Esophagus muscularis mucosa (tissue), 4 donors: Measurements from ENCODE around the gene FBXO34. TPM values are rescaled to one million over a fixed set of nuclear protein-coding genes. Genes with fewer than 3 reads are reported as not detected.

Source experiments
- DNase-seq: peaks from one replicate; pipeline ENCODE4 v3.0.0-alpha.2; 2017; ENCODE audit errors: extremely low spot score
- H3K27ac ChIP-seq, 4 donors: fragments of 200-600 bp; sonication (generic); replicated peaks in 1 of 4; 1 replicate in 3 of 4; 2 replicates in 1 of 4; pipeline ENCODE4 v1.5.1; 2016 to 2019; ENCODE audit warnings: mild to moderate bottlenecking in 1 of 4
- H3K27me3 ChIP-seq, 4 donors: fragments of 200-600 bp; sonication (generic); one replicate each; pipeline versions ENCODE4 v1.5.1 to v1.6.0; 2016 to 2019
- H3K36me3 ChIP-seq, 4 donors: fragments of 200-600 bp; sonication (generic); one replicate each; pipeline ENCODE4 v1.5.1; 2016 to 2019
- H3K4me1 ChIP-seq, 4 donors: fragments of 200-600 bp; sonication (generic); one replicate each; pipeline ENCODE4 v1.5.1; 2016 to 2019
- H3K4me3 ChIP-seq, 4 donors: fragments of 200-600 bp; sonication (generic); 1 replicate in 2 of 4; 2 replicates in 2 of 4; pipeline ENCODE4 v1.5.1; 2016 to 2019; ENCODE audit warnings: mild to moderate bottlenecking in 4 of 4, moderate library complexity in 1 of 4
- H3K9me3 ChIP-seq, 4 donors: fragments of 200-600 bp; sonication (generic); 1 replicate in 3 of 4; 2 replicates in 1 of 4; pipeline ENCODE4 v1.5.1; 2016 to 2019
- CTCF ChIP-seq, 3 experiments: fragments of 200-600 bp in 2 of 3; fragments of 450-650 bp in 1 of 3; sonication (generic) in 2 of 3; IDR thresholded peaks; one replicate each; pipeline ENCODE4 v1.5.1; 2017 to 2019; ENCODE audit warnings: antibody characterized with exemption in 3 of 3, mild to moderate bottlenecking in 2 of 3, moderate library complexity in 1 of 3
- EP300 ChIP-seq: sonication (generic); formaldehyde crosslinking; IDR thresholded peaks from one replicate; pipeline ENCODE4 v1.6.1; 2017; ENCODE audit warnings: antibody characterized with exemption
- POLR2A ChIP-seq: fragments of 450-650 bp; IDR thresholded peaks from one replicate; pipeline ENCODE4 v1.6.1; 2017; ENCODE audit warnings: antibody characterized with exemption, moderate library complexity, mild to moderate bottlenecking, low read depth
- POLR2AphosphoS5 ChIP-seq, 2 donors: sonication (generic); formaldehyde crosslinking; IDR thresholded peaks; one replicate each; pipeline ENCODE4 v1.6.1; 2017; ENCODE audit warnings: antibody characterized with exemption in 2 of 2
- WGBS: methylation state at CpG from one replicate; pipeline ENCODE4 v1.1.5; 2018; 5-methylcytosine and 5-hydroxymethylcytosine counted together
- intact Hi-C: fragments of 100-400 bp; cut with DNase I; formaldehyde crosslinking; loops from one replicate; pipeline ENCODE4 v1.15.1; 2023
- total RNA-seq, 4 donors: library from RNA; depleted of rRNA; stranded (reverse); fragments of >200 nt; gene quantifications; one replicate each; pipeline versions ENCODE4 v1.1.0 to v1.2.1, GENCODE V29; 2016

Gene FBXO34
- total RNA-seq, 4 donors from 2014 or later = 16.2 to 22.0 (median 20.4) TPM

GRCh38 chr14:55253276-55253675 is 17.9 kb upstream of the FBXO34 start:
- WGBS = 92% methylated on average over 5 of the region's 5 CpGs
- no peak for TF ChIP-seq POLR2AphosphoS5 (IDR thresholded peaks at IDR 0.05)

DNA sequence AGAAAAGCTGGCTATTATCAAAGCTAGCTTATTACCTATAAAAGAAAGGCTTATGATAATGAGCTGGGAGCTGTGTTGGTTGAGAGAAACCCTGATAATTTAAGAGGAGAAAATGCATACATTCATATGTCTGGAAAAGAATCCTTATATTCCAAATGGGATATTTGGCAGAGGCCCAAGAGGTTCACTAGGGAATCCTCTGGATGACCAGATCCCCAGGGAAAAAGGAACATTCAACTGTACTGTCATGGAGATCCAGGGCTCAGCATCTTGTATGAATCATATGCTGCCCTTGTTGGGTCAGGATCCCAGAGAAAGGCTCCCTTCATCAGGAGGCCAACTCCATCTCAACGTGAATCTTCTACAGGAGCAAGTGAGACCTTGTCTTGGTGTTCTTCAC is 16.6 kb upstream of the FBXO34 start:
- no peak for DNase-seq
- Histone ChIP-seq H3K9me3 (no peaks in the 10 kb centered on the region), H3K27ac (no peak overlapping the region), H3K4me1 (no peaks in the 10 kb centered on the region), H3K27me3 (peaks cover 0 to 3% (median 0%) of the 10 kb centered on the region in 4 donors), H3K4me3 (no peak overlapping the region), H3K36me3 (no peaks in the 10 kb centered on the region)
- WGBS = 71% methylated on average over 1 of the region's 1 CpG
- no peak for TF ChIP-seq POLR2AphosphoS5 (IDR thresholded peaks at IDR 0.05)
- intact Hi-C loops = no loop called here

More at GRCh38 chr14:55253276-55253675, 17.9 kb upstream of the FBXO34 start:
- no peaks in the 10 kb centered on the region for H3K4me1 ChIP-seq
- DNase-seq = no peak
- no peak overlapping the region for H3K4me3 ChIP-seq
- peaks cover 0 to 3% (median 0%) of the 10 kb centered on the region in 4 donors for H3K27me3 ChIP-seq
- H3K36me3 ChIP-seq = no peaks in the 10 kb centered on the region
- intact Hi-C loops = no loop called here
- no peak overlapping the region for H3K27ac ChIP-seq
- H3K9me3 ChIP-seq = no peaks in the 10 kb centered on the region

- intact Hi-C loops = no loop called here
- Histone ChIP-seq H3K9me3 (no peaks in the 10 kb centered on the region), H3K27ac (no peak overlapping the region), H3K36me3 (no peaks in the 10 kb centered on the region), H3K27me3 (peaks cover 0 to 3% (median 0%) of the 10 kb centered on the region in 4 donors), H3K4me3 (no peak overlapping the region), H3K4me1 (no peaks in the 10 kb centered on the region)
- TF ChIP-seq CTCF (IDR thresholded peaks at IDR 0.05) = no peak
- no peak for TF ChIP-seq POLR2A
- TF ChIP-seq EP300 = no peak
- TF ChIP-seq POLR2AphosphoS5 (IDR thresholded peaks at IDR 0.05) = no peak
- no peak for DNase-seq
- WGBS = 87% methylated on average over 3 of the region's 3 CpGs
Observed at GRCh38 chr14:55255979-55256378, 15.2 kb upstream of the FBXO34 start.

- H3K36me3 ChIP-seq = no peaks in the 10 kb centered on the region
- 53% methylated on average over 6 of the region's 6 CpGs for WGBS
- H3K4me3 ChIP-seq = no peak overlapping the region
- no peak for DNase-seq
- no peaks in the 10 kb centered on the region for H3K9me3 ChIP-seq
- intact Hi-C loops = no loop called here
- H3K27ac ChIP-seq = no peak overlapping the region
- no peaks in the 10 kb centered on the region for H3K4me1 ChIP-seq
- H3K27me3 ChIP-seq = peaks cover 0 to 3% (median 0%) of the 10 kb centered on the region in 4 donors
- no peak for TF ChIP-seq EP300
- TF ChIP-seq CTCF (IDR thresholded peaks at IDR 0.05) = no peak
- TF ChIP-seq POLR2A = no peak
- TF ChIP-seq POLR2AphosphoS5 (IDR thresholded peaks at IDR 0.05) = no peak
Observed at GRCh38 chr14:55256586-55256985, 14.6 kb upstream of the FBXO34 start.

- TF ChIP-seq POLR2A (no peak), POLR2AphosphoS5 (IDR thresholded peaks at IDR 0.05) (no peak), EP300 (no peak), CTCF (IDR thresholded peaks at IDR 0.05) (no peak)
- H3K27ac ChIP-seq = no peak overlapping the region
- H3K27me3 ChIP-seq = no peaks in the 10 kb centered on the region
- 76% methylated on average over 4 of the region's 4 CpGs for WGBS
- H3K4me3 ChIP-seq = no peak overlapping the region
- no peaks in the 10 kb centered on the region for H3K9me3 ChIP-seq
- H3K36me3 ChIP-seq = no peaks in the 10 kb centered on the region
- intact Hi-C loops = loop anchor here (5.0 kb wide), 1 partner anchor 92 kb away; no protein-coding TSS in a partner anchor
- no peak for DNase-seq
- peaks cover 0 to 12% (median 9%) of the 10 kb centered on the region in 4 donors for H3K4me1 ChIP-seq
Observed at GRCh38 chr14:55265197-55265596, 6.0 kb upstream of the FBXO34 start.

GRCh38 chr14:55267820-55268219 is 3.4 kb upstream of the FBXO34 start:
- no peaks in the 10 kb centered on the region for H3K27me3 ChIP-seq
- H3K4me3 ChIP-seq = no peak overlapping the region
- TF ChIP-seq POLR2AphosphoS5 (IDR thresholded peaks at IDR 0.05) (no peak), CTCF (IDR thresholded peaks at IDR 0.05) (no peak), EP300 (no peak), POLR2A (no peak)
- no peaks in the 10 kb centered on the region for H3K9me3 ChIP-seq
- DNase-seq = no peak
- H3K27ac ChIP-seq = peak overlapping the region in 1 of 4 donors; percentile 28
- H3K4me1 ChIP-seq = peaks cover 6 to 25% (median 22%) of the 10 kb centered on the region in 4 donors
- WGBS = 57% methylated on average over 3 of the region's 3 CpGs
- intact Hi-C loops = loop anchor here (5.0 kb wide), 1 partner anchor 89 kb away; no protein-coding TSS in a partner anchor
- no peaks in the 10 kb centered on the region for H3K36me3 ChIP-seq
